ENCODE data around the gene CMSS1. TPM values are rescaled to one million over a fixed set of nuclear protein-coding genes. Genes with fewer than 3 reads are reported as not detected.

Gene CMSS1
- total RNA-seq, 1 experiment from 2014 or later, result 64.3 TPM

DNA sequence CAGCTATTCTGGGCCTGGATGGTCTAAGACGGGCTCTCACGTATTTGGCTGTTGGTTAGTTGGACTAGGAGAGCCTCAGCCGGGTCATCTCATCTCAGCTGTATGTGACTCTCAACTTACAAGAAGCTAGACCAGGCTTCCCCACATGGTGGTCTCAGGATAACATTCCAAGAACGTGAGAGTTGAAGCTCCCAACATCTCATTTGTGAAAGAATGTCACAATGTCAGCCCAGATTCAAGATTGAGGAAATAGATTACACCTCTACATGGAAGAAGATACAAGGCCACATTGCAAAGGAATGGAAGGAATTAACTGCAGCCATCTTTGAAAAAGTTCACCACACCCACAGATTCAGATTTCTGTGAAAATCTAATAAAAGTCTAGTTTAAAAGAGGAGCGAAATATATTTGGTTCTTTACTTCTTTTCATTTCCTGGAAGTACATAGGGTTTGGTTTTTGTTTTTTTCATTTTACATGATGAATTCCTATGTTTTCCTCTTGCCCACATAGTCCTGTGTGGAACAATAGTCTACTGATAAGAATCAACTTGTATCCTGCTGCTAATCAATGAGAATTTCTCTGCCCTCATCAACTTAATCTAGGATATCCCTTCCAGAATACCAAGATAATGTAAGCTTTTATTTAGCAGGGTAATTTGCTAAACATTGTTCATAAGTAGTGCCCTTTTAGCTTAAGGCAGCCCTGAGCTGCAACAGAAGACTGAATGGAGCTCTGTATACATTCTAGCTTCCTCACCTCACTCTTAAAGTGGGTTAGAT is 116.5 kb downstream of the CMSS1 start:
- DNase-seq (ENCODE audit: low read depth), result no peak

DNA sequence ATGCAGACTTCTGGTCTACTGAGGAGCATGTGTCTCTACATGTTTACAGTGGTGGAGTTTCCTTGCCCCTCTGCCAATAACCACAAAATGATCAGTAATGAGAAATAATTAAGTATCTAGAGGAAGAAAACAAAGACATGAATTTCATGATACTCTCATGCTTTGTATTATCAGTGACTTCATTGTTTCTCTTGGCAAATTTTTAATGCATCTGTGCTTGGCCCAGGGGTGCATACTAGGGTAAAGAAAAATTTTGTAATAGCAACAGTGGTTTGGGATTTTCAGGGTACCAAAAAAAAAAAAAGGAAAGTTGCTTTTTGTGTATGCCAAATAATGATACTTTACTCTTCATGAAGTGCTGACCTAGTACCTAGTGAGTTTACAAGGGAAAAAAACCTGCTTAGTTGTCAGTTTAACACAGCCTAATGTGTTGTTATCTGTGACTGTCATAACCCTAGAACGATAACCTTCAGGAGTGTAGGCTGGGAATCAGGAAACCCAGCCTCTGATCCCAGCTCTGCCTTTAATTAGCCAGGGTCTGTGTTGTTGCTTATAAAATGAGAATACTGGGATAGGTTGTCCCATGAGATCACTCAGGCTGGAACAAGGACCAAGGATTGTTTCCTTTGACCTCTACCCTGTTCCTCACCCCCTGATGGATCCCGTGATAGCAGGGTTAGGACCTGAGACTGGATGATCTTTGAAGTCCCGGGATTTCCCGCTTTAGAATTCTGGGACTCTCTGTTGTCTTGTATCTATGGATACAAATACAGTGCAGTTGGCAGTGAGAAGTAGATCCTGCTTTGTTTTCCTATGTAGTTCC is 117.5 kb downstream of the CMSS1 start:
- DNase-seq (ENCODE audit: low read depth), result no peak

DNA sequence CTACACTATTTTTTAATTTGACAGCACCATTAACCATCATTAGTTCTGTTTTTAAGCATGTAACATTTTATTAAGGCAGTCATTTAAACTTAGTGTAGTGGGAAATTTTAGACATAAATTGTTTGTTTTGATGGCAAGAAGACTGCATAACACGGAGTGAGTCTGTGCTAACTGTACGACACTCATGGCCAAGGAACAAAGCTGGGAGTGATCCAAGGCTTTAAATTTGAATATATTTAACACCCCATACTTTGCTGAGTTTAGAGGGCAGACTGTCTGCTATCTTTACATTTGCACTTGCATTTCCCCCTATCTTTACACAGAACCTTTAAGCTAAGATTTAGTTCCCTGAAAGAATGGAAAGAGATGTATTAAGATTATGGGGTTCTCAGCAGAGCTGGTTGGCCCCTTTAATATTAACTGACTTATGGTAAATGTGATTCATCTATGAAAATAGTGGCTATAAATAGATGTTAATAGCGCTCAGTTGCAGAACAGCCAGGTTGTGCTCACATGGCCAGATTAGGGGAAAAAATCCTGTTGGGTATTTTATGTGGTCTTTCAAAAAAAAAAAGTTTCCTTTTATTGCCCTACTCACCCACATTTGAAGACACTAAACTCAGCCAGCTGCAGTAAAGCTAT is 120.7 kb downstream of the CMSS1 start:
- peak; percentile 21 for DNase-seq (ENCODE audit: low read depth)

DNA sequence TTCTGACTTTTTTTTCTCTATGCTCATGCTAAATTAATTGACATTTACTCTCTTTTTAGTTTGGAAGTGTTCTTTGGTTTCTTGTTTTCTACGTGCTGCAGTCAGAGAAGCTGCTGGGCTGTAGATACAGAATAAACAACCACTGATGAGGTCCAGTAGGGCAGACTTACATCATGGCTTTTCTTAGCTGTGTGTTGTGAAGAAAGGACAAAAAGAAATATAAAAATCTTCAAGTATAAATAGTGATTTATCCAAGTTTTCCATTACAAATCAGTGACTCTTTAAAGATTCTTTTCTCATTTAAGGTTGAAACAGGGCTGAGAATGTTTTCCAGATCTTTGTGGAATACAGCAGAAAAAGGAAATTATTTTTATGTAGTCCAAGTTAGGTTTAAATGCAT is 122.2 kb downstream of the CMSS1 start:
- DNase-seq (ENCODE audit: low read depth), result no peak

DNA sequence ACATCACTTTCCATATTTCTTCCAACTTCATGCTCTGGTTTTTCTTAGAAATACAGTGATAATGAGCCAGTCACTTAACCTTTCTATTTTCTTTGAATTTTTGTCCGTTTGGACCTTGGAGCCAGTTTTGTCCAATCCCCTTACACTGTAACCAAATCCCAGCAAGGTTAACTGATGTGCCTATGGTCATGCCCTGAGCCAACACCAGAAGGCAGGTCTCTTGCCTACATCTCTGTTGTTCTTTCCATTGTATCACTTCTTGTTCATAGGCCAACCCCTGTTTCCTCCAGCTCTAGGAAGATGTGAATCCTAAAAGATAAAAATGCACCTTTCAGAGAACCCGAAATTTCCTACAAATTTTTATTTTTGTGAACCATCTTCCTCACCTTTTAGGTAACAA is 122.7 kb downstream of the CMSS1 start:
- DNase-seq (ENCODE audit: low read depth), result no peak

DNA sequence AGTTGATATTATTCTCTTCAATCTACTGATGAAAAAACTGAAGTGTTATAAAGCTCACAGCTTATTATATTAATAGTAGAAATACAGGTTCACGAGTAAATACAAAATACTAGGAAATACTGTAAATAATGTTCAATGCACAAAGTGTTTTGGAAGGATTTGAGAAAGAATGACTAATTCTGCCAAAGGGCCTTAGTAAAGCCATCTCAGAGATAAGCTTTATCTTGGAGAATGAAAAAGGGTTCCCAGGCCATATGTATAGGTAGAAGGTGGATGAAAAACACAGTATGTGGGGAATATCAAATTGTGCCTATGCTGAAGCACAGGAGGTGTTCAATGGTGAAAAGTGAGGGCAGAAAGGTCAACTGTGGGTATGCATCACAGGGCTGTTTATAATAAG is 123.5 kb downstream of the CMSS1 start:
- DNase-seq (ENCODE audit: low read depth), result no peak

DNA sequence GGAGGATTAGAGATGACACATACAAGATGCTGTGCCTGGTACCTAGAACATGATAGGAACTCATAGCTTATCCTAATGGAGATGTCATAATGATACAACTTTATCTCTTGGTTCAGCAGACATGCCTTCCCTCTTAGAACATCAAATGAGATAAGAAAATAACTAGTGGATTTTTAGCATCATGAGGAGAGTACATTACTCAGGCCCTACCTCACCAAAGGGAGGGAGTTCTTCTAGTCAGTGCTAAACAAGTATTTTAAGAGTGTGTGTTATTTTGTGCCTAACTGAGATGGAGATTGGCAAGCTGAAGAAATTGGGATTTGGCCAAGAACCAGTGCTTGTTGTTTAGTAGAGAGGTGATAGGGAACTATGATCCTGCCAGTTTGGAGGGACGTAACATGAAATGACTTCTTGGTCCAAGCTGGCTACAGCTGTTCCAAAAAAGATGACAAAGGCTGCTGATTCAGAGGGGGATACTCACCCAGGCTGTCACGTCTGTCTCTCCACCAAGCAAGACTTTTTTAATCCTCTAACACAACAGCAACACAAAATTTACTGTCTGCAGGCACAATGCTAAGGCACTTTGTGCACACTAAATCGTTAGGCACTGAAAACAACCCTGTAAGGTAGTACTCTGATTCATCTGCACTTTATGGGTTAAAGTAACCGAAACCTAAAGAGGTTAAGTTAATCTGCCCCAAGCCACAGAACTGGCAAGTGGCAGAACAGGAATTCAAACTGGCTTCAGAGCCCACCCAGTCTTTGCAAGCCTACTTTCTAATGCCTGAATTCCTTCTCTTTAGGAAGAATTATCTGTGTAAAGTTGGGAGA is 126.5 kb downstream of the CMSS1 start:
- peak; percentile 32 for DNase-seq (ENCODE audit: low read depth)

DNA sequence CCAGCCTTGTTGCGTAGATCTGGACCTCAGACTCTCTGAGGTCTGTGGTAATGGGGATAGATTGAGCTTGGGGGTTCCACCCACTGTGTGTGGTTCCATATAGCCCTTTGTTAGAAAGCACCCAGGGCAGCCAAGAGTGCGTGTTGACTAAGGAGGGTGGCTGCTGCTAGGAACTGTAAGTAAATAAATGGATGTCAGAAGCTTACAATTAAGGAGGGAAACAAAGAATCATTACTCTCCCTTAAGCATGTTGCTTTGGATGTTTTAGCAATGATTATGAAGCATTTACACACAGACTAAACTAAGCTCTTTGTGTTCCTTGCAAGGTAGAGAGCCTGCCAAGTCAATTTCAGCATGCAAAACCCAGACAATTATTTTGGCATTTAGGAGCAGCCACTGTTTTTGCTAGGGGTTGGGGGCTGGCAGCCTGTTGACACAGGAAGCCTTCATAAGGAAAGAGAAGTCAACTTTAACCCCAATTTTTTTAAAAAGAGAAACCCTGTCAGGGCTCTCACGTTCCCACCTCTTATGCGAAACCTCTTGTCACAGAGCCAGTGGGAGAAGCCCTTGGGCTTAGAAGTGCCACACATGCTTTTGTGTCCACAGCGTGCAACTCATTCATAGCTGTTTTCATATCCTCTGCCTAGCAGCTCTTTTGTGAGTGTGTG is 127.8 kb downstream of the CMSS1 start:
- peak; percentile 49 for DNase-seq (ENCODE audit: low read depth)

DNA sequence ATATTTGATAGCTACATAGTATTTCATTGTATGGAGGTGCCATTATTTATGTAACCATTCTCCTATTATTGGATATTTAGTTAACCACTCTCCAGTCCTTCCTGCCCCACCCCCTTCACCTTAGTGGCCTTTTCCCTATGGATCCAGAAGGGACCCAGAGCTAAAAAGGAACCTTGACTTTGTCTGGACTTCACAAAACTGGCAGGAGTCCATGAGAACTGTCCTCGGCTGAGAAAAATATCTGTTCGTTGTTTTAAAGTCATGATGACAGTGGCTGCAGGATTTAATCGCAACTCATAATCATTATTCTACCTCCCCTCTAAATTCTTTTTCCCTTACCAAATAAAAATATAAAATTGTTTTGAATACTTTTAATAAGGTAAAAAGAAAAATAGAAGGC is 129.7 kb downstream of the CMSS1 start:
- no peak for DNase-seq (ENCODE audit: low read depth)

DNA sequence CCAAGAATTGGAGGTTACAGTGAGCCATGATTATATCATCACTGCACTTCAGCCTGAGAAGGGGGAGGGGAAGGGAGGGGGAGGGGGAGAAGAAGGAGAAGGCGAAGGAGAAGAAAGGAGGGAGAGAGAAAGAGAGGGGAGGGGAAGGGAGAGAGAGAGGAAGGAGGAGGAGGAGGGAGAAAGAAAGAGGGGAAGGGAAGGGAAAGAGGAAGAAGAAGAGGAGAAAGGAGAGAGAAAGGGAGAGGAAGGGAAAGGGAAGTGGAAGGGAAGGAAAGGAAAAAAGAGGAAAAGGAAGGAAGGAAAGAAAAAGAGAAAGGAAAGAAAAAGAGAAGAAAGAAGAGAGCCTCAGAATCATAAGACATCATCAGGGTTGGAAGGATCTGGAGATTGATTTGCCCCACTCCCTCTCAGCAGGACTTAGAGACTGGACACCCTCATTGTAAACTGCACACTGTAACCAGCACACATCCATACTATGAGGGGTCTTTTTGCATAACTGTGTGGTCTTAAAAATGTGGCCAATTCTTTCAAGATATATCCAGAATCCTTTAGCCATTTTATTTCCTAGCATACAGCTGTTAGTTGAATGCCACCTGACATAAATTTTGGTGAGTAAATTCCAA is 130.9 kb downstream of the CMSS1 start:
- no peak for DNase-seq (ENCODE audit: low read depth)

DNA sequence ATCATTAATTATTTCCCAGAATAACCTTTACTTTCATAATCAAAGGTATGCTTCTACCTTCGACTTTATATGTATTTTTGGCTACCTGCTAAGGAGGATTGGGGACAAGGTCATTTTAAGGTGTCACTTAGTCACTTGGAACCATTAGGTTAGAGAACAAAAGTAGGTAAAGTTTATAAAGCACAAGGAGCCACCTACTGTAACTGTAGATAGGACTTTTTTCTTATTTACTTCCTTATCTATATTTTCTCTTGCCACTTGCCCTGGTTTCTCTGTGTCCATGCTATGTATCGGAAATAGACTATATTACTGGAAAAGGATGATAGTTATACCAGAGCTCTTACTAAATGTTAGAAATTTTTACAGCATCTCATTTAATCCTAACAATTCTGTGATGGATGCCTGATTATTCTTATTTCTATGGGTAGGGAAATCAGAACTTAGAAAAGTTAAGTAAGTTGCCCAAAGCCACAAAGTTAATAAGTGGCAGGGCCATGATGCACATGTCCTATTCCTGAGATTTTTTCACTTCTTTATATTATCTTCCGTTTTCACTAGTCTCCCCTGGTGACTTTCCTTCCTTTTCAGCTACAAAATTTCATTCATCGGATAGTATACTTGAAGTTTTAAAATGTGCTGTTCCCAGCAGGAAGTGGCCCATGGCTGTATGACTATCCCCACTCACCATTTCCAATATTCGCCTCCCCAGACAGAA is 132.5 kb downstream of the CMSS1 start:
- DNase-seq (ENCODE audit: low read depth), result no peak

DNA sequence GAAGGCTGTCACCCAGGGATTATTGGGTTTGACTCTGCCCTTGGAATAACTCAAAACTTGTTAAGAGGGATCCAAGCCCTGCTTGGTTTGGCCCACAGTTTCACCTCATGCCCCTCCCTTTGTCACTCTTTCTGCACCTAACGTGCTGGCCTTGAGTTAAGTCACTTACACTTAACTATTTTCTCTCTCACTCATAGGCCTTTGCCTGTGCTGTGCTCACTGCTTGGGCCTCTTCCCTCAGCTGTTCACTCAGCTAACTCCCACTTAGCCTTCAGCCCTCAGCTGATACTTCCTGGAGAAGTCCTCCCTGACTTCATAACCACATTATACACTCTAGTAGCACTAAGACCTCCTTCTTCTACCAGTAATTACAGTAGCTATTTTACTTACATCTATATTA is 133.3 kb downstream of the CMSS1 start:
- peak; percentile 10 for DNase-seq (ENCODE audit: low read depth)

DNA sequence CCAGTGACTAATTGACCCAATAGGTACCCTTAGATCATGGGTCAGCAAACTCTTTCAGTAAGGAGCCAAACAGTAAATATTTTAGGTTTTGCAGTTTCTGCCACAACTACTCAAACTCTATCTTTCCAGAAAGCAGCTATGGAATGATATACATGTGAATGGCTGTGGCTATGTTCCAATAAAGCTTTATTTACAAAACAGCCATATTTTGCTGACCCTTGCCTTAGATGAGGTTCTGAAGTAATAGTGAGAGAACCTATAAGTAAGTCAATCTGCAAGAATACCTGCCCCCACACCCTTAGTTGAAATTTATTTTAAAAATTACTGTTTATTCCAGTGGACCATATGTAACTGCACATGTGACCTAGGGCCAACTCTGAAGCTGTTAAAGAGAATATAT is 134.0 kb downstream of the CMSS1 start:
- DNase-seq (ENCODE audit: low read depth), result no peak

DNA sequence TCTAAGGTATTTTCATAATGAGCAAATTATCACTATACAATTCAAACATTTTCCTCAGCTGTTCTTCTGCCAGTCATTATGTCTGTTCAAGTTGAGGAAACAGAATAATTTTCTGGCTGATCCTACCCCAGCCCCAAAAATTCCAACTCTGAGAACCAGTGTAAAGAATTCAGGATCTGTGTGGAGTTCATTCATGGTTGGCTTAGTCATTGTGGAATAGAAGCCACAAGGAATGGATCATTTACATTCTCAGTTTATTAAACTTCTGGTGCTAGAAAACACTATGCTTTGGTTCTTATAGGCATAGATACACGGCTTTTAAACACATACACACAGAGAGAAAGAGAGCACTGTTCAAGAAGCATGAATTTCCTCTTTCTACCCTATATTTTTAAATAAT is 134.6 kb downstream of the CMSS1 start:
- DNase-seq (ENCODE audit: low read depth), result peak; percentile 75

DNA sequence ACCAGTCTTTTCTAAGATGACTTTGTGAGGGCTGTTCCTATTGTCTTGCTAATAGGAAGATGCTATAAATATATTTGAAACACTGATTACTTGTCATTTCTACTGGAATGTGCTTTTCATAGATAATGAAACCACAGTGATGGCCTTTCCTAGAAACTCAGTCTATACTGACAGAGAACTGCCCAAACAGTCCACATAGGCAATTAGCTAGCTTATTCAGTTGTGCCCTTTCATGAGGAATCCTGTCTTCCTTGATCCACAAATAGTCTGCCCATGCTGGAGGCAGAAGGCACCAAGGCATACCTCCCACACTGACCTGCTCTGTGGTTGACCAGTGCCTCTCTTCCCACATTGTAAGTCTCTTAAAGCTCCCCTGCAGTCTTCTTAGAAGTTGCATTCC is 135.9 kb downstream of the CMSS1 start:
- no peak for DNase-seq (ENCODE audit: low read depth)

DNA sequence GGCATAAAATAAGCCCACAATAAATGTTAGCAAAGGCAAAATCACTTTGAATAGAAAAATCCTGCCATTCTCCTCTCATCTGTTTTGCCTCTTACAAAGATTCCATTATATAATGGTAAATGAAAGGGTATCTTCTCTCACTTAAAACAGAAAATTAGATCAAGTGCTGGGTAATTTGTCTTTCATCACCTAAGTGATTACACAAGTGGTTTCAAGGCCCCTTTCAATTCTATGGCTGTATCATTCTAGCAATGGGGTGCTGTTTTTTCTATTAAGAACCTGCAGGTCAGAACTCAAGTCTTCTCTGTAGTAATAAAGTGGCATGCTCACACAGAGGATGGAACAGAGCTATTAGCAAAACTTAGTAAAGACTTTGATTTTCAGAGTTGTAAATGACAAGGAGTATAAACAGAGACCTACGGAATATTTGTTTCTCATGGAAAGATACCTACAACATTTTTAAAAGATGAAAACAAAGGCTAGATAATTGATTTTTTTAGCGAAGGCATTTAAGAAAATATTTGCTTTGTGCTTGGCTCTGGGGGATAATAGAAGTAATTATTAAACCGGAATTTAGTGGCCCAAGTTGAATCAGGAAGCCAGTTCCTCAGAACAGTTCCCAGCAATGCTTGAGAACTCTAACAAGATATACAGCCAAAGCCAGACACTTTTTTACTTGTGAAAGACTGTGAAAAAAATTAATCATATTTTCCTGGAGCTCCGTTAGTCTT is 137.4 kb downstream of the CMSS1 start:
- no peak for DNase-seq (ENCODE audit: low read depth)

DNA sequence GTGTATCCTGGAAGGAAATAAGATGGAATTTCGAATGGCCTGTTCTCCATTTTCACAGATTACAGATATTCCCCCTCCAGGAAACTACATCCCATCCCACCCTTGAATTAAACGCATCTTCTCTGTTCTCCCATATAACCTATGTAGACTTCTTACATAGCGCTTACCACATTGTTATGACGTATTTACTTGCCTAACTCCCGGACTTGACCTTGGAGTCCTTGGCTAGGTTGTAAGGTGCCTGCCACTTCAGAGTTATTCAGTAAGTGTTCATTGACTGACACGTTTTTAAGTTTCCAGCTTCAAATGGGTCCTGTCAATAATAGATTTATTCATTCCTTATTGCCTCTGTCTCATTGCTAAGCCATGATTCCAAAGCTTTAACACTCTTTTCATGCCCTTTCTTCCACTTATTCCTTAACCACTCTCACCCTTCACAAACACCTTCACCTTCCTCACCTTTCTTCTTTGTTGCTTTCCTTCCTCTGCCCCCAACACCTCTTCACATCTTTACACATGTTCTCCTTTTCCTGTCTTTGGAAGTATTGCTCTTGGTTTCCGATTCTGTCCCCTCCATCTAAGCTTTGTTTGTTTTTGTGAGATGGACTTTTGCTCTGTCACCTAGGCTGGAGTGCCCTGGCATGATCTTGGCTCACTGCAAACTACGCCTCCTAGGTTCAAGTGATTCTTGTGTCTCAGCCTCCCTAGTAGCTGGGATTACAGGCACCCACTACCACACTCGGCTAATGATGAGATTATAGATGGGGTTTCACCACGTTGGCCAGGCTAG is 138.3 kb downstream of the CMSS1 start:
- no peak for DNase-seq (ENCODE audit: low read depth)

DNA sequence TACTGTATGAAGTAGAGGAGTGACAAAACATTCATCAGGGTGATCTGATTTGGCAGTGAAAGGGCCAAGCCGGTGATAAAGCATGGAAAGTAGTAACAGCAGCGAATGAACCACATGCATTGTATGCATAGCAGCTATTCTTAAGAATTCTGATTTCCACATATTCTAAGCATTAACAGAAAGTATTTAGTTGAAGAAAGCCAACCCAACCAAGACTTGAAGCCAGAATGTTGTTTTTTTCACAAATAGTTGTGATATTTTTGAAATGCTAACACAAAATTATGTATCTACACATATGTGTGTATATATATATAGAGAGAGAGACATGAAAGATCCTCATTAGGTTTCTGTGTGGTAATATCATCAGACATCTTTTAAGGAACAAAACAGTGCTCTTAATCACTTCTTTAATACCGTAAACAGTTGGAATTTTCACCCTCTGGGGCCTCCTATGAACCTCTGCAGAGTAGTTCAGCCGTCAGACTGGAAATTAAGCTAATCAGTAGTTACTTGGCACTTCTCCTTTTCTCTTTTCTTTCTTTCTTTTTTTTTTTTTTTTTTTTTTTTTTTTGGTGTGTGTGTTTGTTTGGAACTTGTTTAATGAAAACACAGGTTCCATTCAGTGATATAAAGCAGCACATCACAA is 139.6 kb downstream of the CMSS1 start:
- no peak for DNase-seq (ENCODE audit: low read depth)
